NCI-H2081 treated with DMSO at 0.1 percent for 48 hours (cell line): ENCODE data around the gene DDIAS.
"Not testable (repeated sequence)": the region's sequence is repeated elsewhere in the genome, so short reads cannot be mapped to it uniquely, and the experiment has no call there.

Experiments used
- DNase-seq: peaks from one replicate; lab custom pipeline; 2025; lab: John Stamatoyannopoulos, UW

Gene DDIAS

GRCh38 chr11:82890936-82891335 lies 10.6 kb upstream of the DDIAS start:
- no peak for DNase-seq

GRCh38 chr11:82892611-82893169 lies 8.8 kb upstream of the DDIAS start:
- DNase-seq = no peak

- no peak for DNase-seq
Measured at GRCh38 chr11:82895437-82896091, 6.0 kb upstream of the DDIAS start.

- no peak for DNase-seq
Measured at GRCh38 chr11:82896183-82896582, 5.4 kb upstream of the DDIAS start.

- DNase-seq = no peak
Measured at GRCh38 chr11:82898241-82898640, 3.3 kb upstream of the DDIAS start.

- DNase-seq = no peak
Measured at GRCh38 chr11:82899186-82899820, 2.2 kb upstream of the DDIAS start.

GRCh38 chr11:82899957-82900276 lies 1.6 kb upstream of the DDIAS start:
- no peak for DNase-seq

- DNase-seq = peak; percentile 31
Measured at GRCh38 chr11:82900277-82901164, 1.0 kb upstream of the DDIAS start, which contains the start of gene PRCP. TSS of gene PRCP (minus strand) at chr11:82900430. CDS start at chr11:82900402, 28 bp downstream.

GRCh38 chr11:82901922-82902485 lies 468 bp downstream of the DDIAS start:
- no peak for DNase-seq

GRCh38 chr11:82902880-82903279 lies 1.3 kb downstream of the DDIAS start:
- no peak for DNase-seq

- no peak for DNase-seq
Measured at GRCh38 chr11:82903843-82904586, 2.5 kb downstream of the DDIAS start.

- no peak for DNase-seq
Measured at GRCh38 chr11:82906236-82906635, 4.7 kb downstream of the DDIAS start.

GRCh38 chr11:82906931-82907330 lies 5.4 kb downstream of the DDIAS start:
- no peak for DNase-seq

GRCh38 chr11:82907371-82907770 lies 5.8 kb downstream of the DDIAS start:
- no peak for DNase-seq

- DNase-seq = no peak
Measured at GRCh38 chr11:82908311-82908710, 6.8 kb downstream of the DDIAS start.

- DNase-seq = no peak
Measured at GRCh38 chr11:82909015-82909640, 7.6 kb downstream of the DDIAS start.

- not testable (repeated sequence) for DNase-seq
Measured at GRCh38 chr11:82919786-82920185, 18.2 kb downstream of the DDIAS start.

- not testable (repeated sequence) for DNase-seq
Measured at GRCh38 chr11:82920227-82920626, 18.7 kb downstream of the DDIAS start.

GRCh38 chr11:82922396-82923173 lies 21.0 kb downstream of the DDIAS start:
- DNase-seq = not testable (repeated sequence)

- DNase-seq = no peak
Measured at GRCh38 chr11:82924522-82925224, 23.1 kb downstream of the DDIAS start.
